Measurements from ENCODE around the gene DNMT3B.
"Not testable (repeated sequence)": the region's sequence is repeated elsewhere in the genome, so short reads cannot be mapped to it uniquely, and the experiment has no call there.

DNMT3B gene

DNA sequence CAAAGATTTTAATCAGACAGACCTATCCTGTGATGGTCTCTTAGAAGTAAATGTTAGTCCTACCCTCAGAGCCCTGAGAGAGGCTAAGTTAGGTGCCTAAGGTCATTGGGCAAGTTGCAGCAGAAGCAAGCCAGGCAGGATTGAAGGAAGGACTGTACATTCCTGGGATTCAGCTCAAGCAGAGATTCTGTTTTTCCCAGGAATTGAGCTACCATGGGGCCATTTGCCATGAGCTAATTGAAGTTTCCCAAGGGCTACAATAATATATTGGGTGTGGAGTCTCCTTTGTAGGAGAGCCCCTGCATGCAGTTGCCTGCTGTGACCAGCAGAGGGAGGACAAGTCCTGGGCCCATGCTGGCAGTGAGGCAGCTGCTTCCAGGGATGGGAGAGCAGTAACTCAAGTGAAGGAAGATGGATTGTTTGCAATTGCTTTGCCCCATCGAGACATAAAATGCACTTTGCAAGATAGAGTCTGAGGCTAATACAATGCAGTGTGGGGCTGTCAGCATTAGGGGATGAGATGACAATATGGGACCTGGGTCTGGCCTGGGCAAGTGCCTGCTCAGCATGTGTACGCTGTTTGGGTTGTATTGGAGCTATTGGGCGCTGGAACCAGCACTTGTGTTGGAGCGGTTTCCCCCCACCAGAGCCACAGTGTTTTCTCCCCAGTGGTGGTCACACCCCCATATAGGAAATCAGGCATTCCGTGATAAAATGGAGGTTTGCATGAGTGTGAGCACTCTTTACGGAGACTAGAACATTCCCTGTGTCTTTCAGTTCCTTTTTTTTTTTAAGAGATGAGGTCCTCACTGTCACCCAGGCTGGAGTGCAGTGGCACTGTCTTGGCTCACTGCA lies 27.9 kb downstream of the DNMT3B start:
- DNase-seq (ENCODE audit: low read depth in 2 of 2): peak in 1 of 2 experiments; percentile 15

DNA sequence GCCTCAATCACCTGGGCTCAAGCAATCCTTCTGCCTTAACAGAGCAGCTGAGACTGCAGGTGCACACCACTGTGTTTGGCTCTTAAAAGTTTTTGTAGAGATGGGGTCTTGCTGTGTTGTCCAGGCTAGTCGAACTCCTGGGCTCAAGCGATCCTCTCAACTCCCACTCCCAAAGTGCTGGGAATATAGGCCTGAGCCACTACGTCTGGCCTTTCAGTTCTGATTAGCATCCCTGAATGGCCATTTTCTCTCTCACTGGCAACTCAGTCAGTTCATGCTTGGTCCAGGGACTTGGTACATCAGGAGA lies 28.5 kb downstream of the DNMT3B start:
- no peak for DNase-seq (ENCODE audit: low read depth in 2 of 2)

DNA sequence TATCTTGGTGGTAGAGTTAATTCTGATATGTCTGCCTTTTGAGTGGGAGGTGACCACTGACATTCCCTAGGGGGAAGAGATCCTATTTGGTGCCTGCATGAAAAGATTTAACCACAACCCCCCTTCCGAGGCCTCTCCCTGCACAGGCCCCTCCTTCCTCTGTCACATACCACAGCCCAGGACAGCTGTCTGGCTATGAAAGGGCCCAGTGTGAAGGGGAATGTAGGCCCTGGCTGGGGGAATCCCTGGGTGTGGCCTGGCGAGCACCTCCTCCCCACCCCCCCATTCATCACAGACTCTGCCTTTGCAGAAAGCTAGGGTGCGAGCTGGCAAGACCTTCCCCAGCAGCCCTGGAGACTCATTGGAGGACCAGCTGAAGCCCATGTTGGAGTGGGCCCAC lies 30.1 kb downstream of the DNMT3B start:
- DNase-seq (ENCODE audit: low read depth in 2 of 2): no peak

DNA sequence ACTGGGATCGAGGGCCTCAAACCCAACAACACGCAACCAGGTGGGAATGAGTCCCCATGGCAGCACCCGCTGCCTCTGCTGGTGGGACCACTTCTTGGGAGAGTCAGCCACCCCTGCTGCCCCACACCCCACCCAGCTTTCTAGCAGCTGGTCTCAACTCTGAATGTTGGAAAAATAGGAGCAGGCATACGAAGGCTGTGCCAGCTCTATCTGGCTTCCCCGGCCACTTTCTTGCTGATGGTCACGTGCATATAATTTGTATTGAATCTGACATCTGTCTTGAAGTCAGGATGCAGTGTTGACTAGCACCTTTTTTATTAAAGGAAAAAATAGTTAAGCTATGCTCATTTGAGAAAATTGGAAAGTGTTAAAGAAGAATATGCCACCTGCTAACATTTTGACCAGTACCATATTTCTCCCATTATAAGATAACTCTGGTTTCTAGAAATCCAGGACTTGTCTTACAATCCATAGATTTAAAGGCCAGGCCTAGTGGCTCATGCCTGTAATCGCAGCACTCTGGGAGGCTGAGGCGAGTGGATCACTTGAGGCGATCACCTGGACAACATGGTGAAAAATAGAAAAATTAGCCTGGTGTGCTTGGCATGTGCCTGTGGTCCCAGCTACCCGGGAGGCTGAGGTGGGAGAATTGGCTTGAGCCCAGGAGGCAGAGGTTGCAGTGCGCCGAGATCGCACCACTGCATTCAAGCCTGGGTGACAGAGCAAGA lies 30.7 kb downstream of the DNMT3B start:
- DNase-seq (ENCODE audit: low read depth in 2 of 2): no peak

DNA sequence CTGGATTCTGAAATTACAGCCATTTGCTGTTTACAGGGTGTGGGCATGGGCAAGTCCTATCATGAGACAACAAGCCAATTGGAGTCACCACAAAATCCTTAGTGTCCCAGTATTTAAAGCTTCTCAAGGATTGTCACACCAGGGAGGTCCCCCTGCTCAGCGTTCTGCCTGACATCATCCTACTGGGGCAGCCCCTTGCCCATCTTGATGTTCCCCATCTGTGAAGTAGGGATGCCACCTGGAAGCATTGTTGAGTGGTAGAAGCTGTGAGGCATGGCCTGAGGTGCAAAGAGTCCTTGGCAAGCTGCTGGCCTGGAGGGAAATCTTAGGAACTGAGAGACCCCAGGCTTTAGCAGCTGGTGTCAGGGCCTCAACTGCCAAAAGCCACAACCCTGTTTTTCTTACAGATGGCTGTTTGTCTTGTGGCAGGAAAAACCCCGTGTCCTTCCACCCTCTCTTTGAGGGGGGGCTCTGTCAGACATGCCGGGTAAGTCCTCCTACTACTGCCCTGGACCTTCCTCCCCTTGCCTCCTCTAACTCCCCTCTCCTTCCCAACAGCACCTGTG lies 34.3 kb downstream of the DNMT3B start:
- no peak for DNase-seq (ENCODE audit: low read depth in 2 of 2)

DNA sequence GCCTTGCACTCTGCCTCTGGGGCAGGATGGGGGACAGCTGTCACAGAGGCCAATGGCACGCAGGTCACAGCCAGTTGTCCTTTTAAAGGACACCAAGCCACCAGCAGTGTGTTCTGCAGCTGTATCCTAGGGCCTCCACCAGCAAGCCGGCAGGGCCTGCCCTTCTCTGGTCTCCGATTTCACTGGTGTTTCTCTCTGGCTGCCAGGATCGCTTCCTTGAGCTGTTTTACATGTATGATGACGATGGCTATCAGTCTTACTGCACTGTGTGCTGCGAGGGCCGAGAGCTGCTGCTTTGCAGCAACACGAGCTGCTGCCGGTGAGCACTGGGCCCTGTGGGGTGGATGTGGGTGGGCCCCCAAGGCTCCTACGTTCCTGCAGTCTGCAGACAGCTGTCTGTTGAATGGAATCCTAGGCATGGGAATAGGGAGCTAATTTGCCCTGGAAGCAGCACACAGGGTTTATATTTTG lies 34.8 kb downstream of the DNMT3B start:
- no peak for DNase-seq (ENCODE audit: low read depth in 2 of 2)

DNA sequence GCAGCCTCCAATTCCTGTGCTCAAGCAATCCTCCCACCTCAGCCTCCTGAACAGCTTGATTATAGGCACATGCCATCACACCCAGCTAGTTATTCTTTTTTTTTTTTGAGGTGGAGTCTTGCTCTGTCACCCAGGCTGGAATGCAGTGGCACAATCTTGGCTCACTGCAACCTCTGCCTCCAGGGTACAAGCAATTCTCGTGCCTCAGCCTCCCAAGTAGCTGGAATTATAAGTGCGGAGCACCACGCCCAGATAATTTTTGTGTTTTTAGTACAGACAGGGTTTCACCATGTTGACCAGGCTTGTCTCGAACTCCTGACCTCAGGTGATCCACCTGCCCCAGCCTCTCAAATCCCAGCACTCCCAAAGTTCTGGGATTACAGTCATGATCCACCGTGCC lies 35.4 kb downstream of the DNMT3B start:
- DNase-seq (ENCODE audit: low read depth in 2 of 2): not testable (repeated sequence)

DNA sequence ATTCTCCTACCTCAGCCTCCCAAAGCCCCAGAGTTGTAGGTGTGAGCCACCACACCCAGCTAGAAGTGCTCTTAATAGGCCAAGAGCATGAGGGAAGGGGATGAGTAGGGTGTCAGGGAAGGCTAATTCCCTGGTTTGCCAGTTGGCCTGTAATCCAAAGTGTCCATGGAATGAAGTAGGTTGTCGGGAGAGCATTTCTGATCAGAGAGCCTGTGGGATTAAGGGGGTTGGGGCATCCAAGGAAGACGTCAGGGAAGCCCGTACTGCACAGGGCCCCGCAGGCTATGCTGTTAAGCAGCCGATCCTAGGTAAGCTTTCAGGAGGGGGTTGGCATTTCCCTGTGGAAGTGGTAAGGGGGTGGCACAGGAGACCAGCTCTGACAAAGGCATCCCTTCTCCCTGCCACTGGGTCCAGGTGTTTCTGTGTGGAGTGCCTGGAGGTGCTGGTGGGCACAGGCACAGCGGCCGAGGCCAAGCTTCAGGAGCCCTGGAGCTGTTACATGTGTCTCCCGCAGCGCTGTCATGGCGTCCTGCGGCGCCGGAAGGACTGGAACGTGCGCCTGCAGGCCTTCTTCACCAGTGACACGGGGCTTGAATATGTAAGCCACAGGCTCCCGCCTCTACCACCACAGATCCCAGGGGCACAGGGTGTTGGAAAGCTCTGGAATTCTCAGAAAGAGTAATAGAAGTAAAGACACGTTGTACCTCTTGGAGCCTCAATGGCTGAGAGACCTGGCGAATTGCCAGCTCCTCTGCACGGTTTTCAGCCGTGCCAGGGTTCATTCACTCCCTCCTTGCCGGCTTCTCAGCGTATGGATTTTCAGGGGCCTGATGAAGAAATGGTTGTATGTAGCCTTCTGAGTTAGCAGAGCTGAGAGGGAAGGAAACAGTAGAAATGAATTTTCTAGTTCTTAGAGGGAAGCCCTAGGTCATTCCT lies 36.1 kb downstream of the DNMT3B start:
- DNase-seq (ENCODE audit: low read depth in 2 of 2): no peak

DNA sequence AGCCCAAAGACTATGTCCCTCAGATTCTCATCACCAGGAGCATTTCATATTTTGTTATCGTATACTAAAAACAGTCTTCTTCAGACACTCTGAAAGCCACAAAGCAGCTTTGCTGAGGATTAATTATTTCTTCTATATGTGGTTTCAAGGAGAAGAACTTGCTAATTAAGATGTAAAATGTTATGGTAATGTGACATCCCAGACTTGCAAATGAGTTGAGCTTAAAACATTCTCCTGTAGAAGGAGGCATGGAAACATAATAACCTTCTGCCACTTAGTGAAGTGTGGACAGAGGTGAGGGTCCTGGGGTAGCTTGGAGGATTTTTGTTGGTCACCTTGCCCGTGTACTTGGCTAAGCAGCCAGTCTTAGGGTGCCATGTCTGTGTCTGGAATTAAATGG lies 40.9 kb downstream of the DNMT3B start:
- DNase-seq (ENCODE audit: low read depth in 2 of 2): no peak

DNA sequence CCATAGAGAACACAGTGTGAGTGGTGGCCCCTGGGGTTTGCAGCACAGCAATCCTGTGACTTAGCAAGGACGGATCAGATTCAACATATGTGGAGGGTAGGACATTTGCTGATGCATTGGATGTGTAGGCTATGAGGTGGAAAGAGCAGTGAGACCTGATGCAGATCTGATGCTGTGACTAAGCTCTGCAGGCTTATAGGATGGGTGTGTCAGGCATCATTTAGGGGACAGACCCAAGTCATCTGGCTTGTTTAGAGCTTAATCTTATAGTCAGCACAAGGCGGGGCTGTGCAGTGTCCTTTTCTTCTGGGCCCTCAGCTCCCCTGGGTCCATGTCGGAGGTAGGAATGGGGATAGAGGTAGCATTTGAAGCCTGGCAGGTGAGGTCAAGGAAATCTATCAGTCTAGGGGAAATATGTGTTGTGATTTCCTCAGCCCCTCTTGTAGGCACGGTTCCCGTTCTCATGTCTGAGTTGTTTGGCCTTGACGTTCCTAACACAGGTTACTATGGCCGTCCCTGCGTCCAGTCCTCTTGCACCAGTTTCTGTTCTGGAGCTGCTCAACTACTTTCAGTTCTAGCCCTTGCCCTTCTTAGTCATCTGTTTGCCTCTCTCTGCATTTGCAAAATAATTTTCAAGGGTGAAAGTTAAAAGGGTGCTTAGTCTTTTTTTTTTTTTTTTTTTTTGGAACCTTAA lies 42.0 kb downstream of the DNMT3B start:
- DNase-seq (ENCODE audit: low read depth in 2 of 2): no peak

DNA sequence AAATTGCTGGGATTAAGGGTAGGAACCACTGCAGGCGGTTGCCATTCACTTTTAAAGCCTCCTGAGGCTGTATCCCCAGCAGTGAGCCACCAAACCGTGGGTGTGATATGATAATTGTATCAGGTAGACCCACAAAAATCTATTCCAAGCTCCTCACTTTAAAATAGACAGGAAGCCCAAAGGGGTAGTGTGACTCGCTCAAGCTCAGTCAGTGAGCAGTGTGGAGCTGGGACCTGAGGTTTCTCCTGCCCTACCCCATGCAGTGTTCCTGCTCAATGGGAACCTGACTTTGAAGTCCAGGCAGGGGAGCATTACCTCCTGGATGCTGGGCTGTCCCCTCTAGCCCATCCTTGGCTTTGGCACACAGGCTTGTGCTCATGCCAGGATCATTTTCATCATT lies 42.6 kb downstream of the DNMT3B start:
- no peak for DNase-seq (ENCODE audit: low read depth in 2 of 2)

DNA sequence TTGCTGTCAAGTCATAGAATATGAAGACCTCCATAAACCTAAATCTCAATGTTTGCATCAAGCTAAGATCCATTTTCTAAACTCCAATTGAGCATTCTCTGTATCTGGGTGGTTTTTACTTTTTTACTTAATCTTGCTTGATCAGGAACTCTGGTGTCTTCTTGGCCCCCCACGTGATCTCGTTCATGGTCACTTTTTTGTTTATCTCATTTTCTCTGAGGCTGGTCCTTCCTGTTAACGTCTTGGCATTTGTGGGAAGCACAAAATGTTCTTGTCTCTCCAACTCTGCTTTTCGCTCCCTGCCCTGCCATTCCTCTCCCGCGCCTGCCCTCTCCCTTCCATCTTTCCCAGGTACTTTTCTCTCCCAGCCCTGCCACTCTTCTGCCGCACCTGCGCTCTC lies 43.5 kb downstream of the DNMT3B start:
- no peak for DNase-seq (ENCODE audit: low read depth in 2 of 2)

DNA sequence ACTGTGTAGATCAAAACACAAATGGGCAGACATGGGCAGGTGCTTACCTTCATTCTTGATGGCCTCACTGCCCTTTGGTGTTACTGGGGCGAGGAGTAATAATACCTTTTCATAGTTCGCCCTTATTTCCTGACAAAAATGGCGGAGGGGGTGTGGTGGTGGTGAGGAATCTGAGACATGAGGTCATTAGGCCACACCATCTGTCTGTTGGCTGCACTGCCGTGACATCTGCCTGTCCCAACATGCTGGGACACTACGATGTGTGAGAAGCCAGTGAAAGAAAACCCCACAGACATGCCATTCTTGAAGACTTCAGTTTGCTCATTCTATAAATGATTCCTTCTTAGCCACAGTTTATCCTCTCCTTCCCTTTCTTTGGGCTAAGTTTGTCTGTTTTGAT lies 44.2 kb downstream of the DNMT3B start:
- DNase-seq (ENCODE audit: low read depth in 2 of 2): no peak

DNA sequence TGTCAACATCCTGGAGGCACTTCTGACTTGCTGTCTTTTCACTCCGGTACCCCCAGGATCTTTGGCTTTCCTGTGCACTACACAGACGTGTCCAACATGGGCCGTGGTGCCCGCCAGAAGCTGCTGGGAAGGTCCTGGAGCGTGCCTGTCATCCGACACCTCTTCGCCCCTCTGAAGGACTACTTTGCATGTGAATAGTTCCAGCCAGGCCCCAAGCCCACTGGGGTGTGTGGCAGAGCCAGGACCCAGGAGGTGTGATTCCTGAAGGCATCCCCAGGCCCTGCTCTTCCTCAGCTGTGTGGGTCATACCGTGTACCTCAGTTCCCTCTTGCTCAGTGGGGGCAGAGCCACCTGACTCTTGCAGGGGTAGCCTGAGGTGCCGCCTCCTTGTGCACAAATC lies 45.5 kb downstream of the DNMT3B start:
- DNase-seq (ENCODE audit: low read depth in 2 of 2): no peak

DNA sequence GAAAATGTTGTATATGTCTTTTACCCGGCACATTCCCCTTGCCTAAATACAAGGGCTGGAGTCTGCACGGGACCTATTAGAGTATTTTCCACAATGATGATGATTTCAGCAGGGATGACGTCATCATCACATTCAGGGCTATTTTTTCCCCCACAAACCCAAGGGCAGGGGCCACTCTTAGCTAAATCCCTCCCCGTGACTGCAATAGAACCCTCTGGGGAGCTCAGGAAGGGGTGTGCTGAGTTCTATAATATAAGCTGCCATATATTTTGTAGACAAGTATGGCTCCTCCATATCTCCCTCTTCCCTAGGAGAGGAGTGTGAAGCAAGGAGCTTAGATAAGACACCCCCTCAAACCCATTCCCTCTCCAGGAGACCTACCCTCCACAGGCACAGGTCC lies 46.3 kb downstream of the DNMT3B start:
- DNase-seq (ENCODE audit: low read depth in 2 of 2): no peak

DNA sequence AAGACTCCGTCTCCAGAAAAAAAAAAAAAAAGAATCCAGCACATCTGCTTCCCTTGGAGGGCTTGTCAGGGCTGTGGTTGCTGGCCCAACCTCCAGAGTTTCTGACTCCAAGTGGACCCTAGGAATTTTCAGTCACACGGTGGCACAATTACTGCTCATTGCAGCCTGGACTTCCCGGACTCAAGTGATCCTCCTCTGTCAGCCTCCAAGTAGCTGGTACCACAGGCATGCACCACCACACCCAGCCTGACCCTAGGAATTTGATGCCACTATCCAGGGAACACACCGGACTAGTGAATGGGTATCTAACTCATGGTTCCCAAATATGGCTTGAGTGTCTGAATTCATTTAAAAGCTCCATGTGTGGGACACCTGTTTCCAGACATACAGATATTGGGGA lies 47.7 kb downstream of the DNMT3B start:
- no peak for DNase-seq (ENCODE audit: low read depth in 2 of 2)

DNA sequence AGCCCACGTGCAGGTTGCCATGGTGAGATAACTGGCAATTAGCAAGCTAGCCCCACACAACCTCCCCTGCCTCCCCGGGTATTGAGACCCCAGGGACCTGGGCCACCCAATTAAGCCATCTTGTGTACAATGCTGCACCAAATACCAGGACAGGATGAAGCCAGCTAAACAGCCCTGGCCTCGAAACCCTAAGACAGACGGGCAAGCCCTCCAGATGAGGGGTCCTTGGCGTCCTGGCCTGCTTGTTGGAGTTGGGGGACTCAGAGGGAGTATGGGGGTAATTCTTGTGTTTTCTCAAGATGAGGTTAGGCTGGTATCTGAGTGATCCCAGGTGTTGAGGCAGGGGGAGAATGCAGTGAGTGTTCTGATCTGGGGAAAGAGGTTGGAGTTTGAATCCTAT lies 48.8 kb downstream of the DNMT3B start:
- no peak for DNase-seq (ENCODE audit: low read depth in 2 of 2)

DNA sequence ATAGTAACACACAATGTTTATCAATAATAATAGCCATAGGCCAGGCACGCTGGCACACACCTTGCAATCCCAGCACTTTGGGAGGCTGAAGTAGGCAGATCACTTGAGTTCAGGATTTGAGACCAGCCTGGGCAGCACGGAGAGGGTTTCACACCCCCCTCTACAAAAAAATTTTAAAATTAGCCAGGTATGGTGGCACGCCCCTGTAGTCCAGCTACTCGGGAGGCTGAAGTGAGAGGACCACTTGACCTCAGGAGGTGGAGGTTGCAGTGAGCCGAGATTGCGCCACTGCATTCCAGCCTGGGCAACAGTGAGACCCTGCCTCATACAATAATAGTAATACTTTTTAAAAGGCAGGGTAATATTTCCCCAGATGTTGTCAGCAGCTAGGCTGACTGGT lies 49.7 kb downstream of the DNMT3B start:
- DNase-seq (ENCODE audit: low read depth in 2 of 2): no peak

DNA sequence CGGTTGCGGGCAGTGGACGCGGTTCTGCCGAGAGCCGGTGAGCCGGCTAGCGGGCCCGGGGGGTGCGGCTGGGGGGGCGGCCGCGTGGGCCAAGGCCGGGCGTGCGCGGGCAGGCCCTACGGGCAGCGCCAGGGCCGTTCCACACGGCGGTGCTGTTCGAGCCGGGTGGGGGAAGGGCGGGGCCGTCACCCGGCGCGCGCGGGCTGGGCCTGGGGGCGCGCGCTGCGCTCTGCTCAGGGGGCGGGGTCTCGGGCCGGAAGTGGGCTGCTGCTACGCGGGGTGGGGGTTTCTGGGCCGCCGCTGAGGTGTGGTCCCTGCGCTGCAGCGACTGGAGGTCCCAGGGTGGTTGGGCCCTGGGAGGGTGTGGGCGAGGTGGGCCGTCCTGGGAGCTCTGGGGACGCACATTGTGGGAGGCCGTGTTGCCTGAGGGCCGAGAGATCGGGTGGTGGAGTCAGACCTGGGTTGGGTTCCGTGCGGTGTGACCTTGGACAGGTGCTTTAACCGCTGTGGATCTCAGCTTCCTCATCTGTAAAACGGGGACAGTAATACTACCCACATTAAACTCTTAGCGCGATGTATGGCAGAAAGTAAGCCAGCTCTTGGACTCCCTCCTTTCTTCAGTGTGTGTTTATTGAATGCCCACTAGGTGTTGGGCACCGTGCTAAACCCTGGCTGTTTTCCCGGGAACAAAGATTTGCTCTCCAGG lies 58.0 kb downstream of the DNMT3B start:
- no peak for DNase-seq (ENCODE audit: low read depth in 2 of 2)

DNA sequence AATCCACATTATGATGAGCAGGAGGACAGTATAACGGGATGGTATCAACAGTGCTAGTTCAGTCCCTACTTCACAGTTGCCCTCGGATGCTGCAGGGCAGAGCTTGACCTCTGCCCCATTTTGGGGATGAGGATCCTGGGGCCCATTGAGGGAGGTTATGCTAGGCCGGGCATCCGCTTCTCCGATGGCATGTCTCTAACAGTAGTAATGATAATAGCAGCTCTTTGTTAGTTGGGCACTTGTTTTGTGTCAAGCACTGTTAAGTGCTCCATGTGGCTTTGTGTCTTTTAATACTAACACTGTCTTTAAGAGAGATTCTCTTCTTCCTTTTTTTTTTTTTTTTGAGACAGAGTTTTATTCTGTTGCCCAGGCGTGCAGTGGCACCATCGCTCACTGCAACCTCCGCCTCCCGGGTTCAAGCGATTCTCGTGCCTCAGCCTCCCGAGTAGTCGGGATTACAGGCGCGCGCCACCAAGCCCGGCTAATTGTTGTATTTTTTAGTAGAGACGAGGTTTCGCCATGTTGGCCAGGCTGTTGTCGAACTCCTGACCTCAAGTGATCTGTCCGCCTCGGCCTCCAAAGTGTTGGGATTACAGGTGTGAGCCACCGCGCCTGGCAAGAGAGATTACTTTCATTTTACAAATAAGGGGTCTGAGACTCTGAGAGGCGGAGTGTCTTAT lies 58.7 kb downstream of the DNMT3B start:
- no peak for DNase-seq (ENCODE audit: low read depth in 2 of 2)

Measured in fibroblast of skin of left biceps (primary cell).